Spleen (tissue), 11 donors: ENCODE data around the gene MYO3B. TPM values are rescaled to one million over a fixed set of nuclear protein-coding genes. Genes with fewer than 3 reads are reported as not detected.

ENCODE experiments used
- DNase-seq: peaks from one replicate; pipeline ENCODE4 v3.0.0-alpha.2; 2020
- H3K27ac ChIP-seq, 8 donors: fragments of 200-600 bp; sonication (generic) in 7 of 8; 1 replicate in 4 of 8; 2 replicates in 4 of 8; pipeline versions ENCODE4 v1.5.0 to v1.8.0; 2016 to 2021; ENCODE audit warnings: inconsistent platforms in 4 of 8, mild to moderate bottlenecking in 4 of 8, moderate library complexity in 1 of 8
- H3K27me3 ChIP-seq, 7 donors: fragments of 200-600 bp; sonication (generic) in 6 of 7; replicated peaks in 1 of 7; 1 replicate in 4 of 7; 2 replicates in 3 of 7; pipeline versions ENCODE4 v1.5.0 to v1.8.0; 2016 to 2021; ENCODE audit warnings: inconsistent platforms in 3 of 7, mild to moderate bottlenecking in 1 of 7
- H3K36me3 ChIP-seq, 6 donors: fragments of 200-600 bp; sonication (generic) in 5 of 6; 1 replicate in 4 of 6; 2 replicates in 2 of 6; pipeline versions ENCODE4 v1.5.0 to v1.8.0; 2016 to 2021; ENCODE audit warnings: inconsistent platforms in 2 of 6
- H3K4me1 ChIP-seq, 6 donors: fragments of 200-600 bp; sonication (generic) in 5 of 6; 1 replicate in 3 of 6; 2 replicates in 3 of 6; pipeline versions ENCODE4 v1.5.0 to v1.8.0; 2016 to 2021; ENCODE audit warnings: inconsistent platforms in 3 of 6
- H3K4me3 ChIP-seq, 8 donors: fragments of 200-600 bp; sonication (generic) in 7 of 8; 1 replicate in 4 of 8; 2 replicates in 4 of 8; pipeline versions ENCODE4 v1.5.0 to v1.8.0; 2016 to 2021; ENCODE audit warnings: inconsistent platforms in 4 of 8, mild to moderate bottlenecking in 4 of 8, moderate library complexity in 2 of 8
- H3K9me3 ChIP-seq, 8 donors: fragments of 200-600 bp; sonication (generic) in 7 of 8; 1 replicate in 4 of 8; 2 replicates in 4 of 8; pipeline versions ENCODE4 v1.5.0 to v1.8.0; 2016 to 2021; ENCODE audit warnings: inconsistent platforms in 4 of 8
- CTCF ChIP-seq, 11 experiments: fragments of 200-600 bp in 7 of 11; fragments of 450-650 bp in 4 of 11; sonication (generic) in 4 of 11; IDR thresholded peaks in 8 of 11; conservative IDR thresholded peaks in 3 of 11; 1 replicate in 7 of 11; 2 replicates in 4 of 11; pipeline versions ENCODE4 v1.4.0 to v1.8.0; 2016 to 2021; ENCODE audit warnings: antibody characterized with exemption in 11 of 11, inconsistent platforms in 4 of 11, mild to moderate bottlenecking in 1 of 11
- POLR2A ChIP-seq, 3 donors: fragments of 450-650 bp; IDR thresholded peaks; one replicate each; pipeline ENCODE4 v1.5.1; 2017; ENCODE audit warnings: antibody characterized with exemption in 3 of 3, mild to moderate bottlenecking in 1 of 3
- POLR2AphosphoS5 ChIP-seq, 3 donors: sonication (generic); formaldehyde crosslinking; IDR thresholded peaks; one replicate each; pipeline ENCODE4 v1.5.1; 2017; ENCODE audit warnings: antibody characterized with exemption in 3 of 3
- WGBS, 5 donors: extraction: QIAGEN DNeasy Blood & Tissue Kit in 3 of 5; methylation state at CpG; one replicate each; pipeline versions ENCODE4 v1.1.5 to v1.1.7; 2013 to 2018; 5-methylcytosine and 5-hydroxymethylcytosine counted together
- intact Hi-C: fragments of 100-400 bp; cut with DNase I; formaldehyde crosslinking; loops from one replicate; pipeline ENCODE4 v1.15.0; 2023; ENCODE audit warnings: low total_unique reads
- polyA plus RNA-seq, 3 donors: library from polyadenylated mRNA; stranded (reverse); fragments of 200-250 nt; gene quantifications; one replicate each; pipeline ENCODE4 v1.2.1, GENCODE V29; 2013
- total RNA-seq, 7 donors: library from RNA; depleted of rRNA in 3 of 7; stranded (reverse); fragments of >200 nt in 3 of 7; fragmentation: NEBNext Ultra II Directional in 4 of 7; extraction: Animal tissue kit (Norgen Biotek cat#: 25700) in 4 of 7; gene quantifications; one replicate each; pipeline versions ENCODE4 v1.1.0 to v1.2.1, GENCODE V29; 2016 to 2021
- donor health status: healthy with polysubstance abuse.
- donor health status: DM: no; HTN: no; CAD: no; lungs with moderate emphysema.
- donor health status: DM: no; HTN: no; CAD: no.
- donor health status: Bipolar disorder and iron deficiency.
- donor health status: healthy.
- donor health status: DM: no; HTN: no; CAD: no.
- donor health status: DM: yes; HTN: yes; CAD: no.

MYO3B gene
- total and polyA plus RNA-seq, 10 donors = 0.03 to 2.0 (median 0.58) TPM; not detected in 4

- TF ChIP-seq POLR2AphosphoS5 (IDR thresholded peaks at IDR 0.05) (no peak), POLR2A (IDR thresholded peaks at IDR 0.05) (no peak), CTCF (IDR thresholded peaks at IDR 0.05 in 8 of 11, conservative IDR thresholded peaks at IDR 0.05 in 3 of 11) (no peak)
- no peaks in the 10 kb centered on the region for H3K9me3 ChIP-seq
- WGBS, 5 donors = 66 to 85% (median 77%) methylated on average over 3 of the region's 3 CpGs
- H3K27ac ChIP-seq = no peak overlapping the region
- no peaks in the 10 kb centered on the region for H3K36me3 ChIP-seq
- H3K27me3 ChIP-seq = peaks cover 0 to 7% (median 0%) of the 10 kb centered on the region in 7 donors
- no peaks in the 10 kb centered on the region for H3K4me1 ChIP-seq
- intact Hi-C loops = no loop called here
- DNase-seq = no peak
- no peak overlapping the region for H3K4me3 ChIP-seq
Observed at GRCh38 chr2:170386554-170386953, 208.6 kb downstream of the MYO3B start.

GRCh38 chr2:170391018-170391417 lies 213.1 kb downstream of the MYO3B start:
- TF ChIP-seq POLR2A (IDR thresholded peaks at IDR 0.05) = no peak
- TF ChIP-seq POLR2AphosphoS5 (IDR thresholded peaks at IDR 0.05) = no peak
- TF ChIP-seq CTCF (IDR thresholded peaks at IDR 0.05 in 8 of 11, conservative IDR thresholded peaks at IDR 0.05 in 3 of 11) = no peak
- 66 to 80% (median 74%) methylated on average over 2 of the region's 2 CpGs for WGBS, 5 donors
- Histone ChIP-seq H3K27me3 (peaks cover 0 to 12% (median 3%) of the 10 kb centered on the region in 7 donors), H3K4me1 (no peaks in the 10 kb centered on the region), H3K36me3 (no peaks in the 10 kb centered on the region), H3K4me3 (no peak overlapping the region), H3K9me3 (no peaks in the 10 kb centered on the region), H3K27ac (no peak overlapping the region)
- intact Hi-C loops = no loop called here
- DNase-seq = no peak

- no peaks in the 10 kb centered on the region for H3K36me3 ChIP-seq
- intact Hi-C loops = no loop called here
Observed at GRCh38 chr2:170391697-170392096, 213.8 kb downstream of the MYO3B start.

More at GRCh38 chr2:170391697-170392096, 213.8 kb downstream of the MYO3B start:
- Histone ChIP-seq H3K27me3 (peaks cover 0 to 12% (median 3%) of the 10 kb centered on the region in 7 donors), H3K4me1 (no peaks in the 10 kb centered on the region), H3K4me3 (no peak overlapping the region), H3K27ac (no peak overlapping the region), H3K9me3 (no peaks in the 10 kb centered on the region)
- DNase-seq = no peak
- WGBS, 5 donors = 85 to 96% (median 90%) methylated on average over 5 of the region's 5 CpGs
- TF ChIP-seq POLR2AphosphoS5 (IDR thresholded peaks at IDR 0.05) = no peak
- no peak for TF ChIP-seq CTCF (IDR thresholded peaks at IDR 0.05 in 8 of 11, conservative IDR thresholded peaks at IDR 0.05 in 3 of 11)
- no peak for TF ChIP-seq POLR2A (IDR thresholded peaks at IDR 0.05)
